Osteocyte (in vitro differentiated cells): ENCODE results near the gene TNF. TPM values are rescaled to one million over a fixed set of nuclear protein-coding genes. Genes with fewer than 3 reads are reported as not detected.

ENCODE experiments used
- DNase-seq: peaks from one replicate; pipeline ENCODE4 v3.0.0; 2021; ENCODE audit warnings: mixed read lengths; ENCODE audit not compliant: unreplicated experiment; ENCODE audit errors: extremely low spot score
- H3K27ac Mint-ChIP-seq: one replicate; pipeline ENCODE4 v1.8.0; 2021; ENCODE audit warnings: mild to moderate bottlenecking, mixed read lengths; ENCODE audit not compliant: unreplicated experiment
- H3K27me3 Mint-ChIP-seq: one replicate; pipeline ENCODE4 v1.8.0; 2021; ENCODE audit warnings: mixed read lengths; ENCODE audit not compliant: unreplicated experiment
- H3K36me3 Mint-ChIP-seq: one replicate; pipeline ENCODE4 v1.8.0; 2021; ENCODE audit warnings: mixed read lengths; ENCODE audit not compliant: unreplicated experiment
- H3K4me1 Mint-ChIP-seq: one replicate; pipeline ENCODE4 v1.8.0; 2021; ENCODE audit warnings: mixed read lengths; ENCODE audit not compliant: unreplicated experiment
- H3K4me3 Mint-ChIP-seq: one replicate; pipeline ENCODE4 v1.8.0; 2021; ENCODE audit warnings: mild to moderate bottlenecking, moderate library complexity, mixed read lengths; ENCODE audit not compliant: unreplicated experiment
- H3K9me3 Mint-ChIP-seq: one replicate; pipeline ENCODE4 v1.8.0; 2021; ENCODE audit warnings: mixed read lengths; ENCODE audit not compliant: unreplicated experiment
- total RNA-seq: library from RNA; stranded (reverse); gene quantifications from 2 replicates; pipeline ENCODE4 v1.2.1, GENCODE V29; 2021
- TF ChIP-seq, protein P1 (sequence below): fragments of 200-600 bp; sonication (generic); IDR thresholded peaks from 2 replicates; pipeline ENCODE4 v1.5.0; 2021; ENCODE audit warnings: antibody characterized with exemption, mild to moderate bottlenecking, moderate library complexity

The TNF gene
- total RNA-seq, 1 donor from 2014 or later: not detected

DNA sequence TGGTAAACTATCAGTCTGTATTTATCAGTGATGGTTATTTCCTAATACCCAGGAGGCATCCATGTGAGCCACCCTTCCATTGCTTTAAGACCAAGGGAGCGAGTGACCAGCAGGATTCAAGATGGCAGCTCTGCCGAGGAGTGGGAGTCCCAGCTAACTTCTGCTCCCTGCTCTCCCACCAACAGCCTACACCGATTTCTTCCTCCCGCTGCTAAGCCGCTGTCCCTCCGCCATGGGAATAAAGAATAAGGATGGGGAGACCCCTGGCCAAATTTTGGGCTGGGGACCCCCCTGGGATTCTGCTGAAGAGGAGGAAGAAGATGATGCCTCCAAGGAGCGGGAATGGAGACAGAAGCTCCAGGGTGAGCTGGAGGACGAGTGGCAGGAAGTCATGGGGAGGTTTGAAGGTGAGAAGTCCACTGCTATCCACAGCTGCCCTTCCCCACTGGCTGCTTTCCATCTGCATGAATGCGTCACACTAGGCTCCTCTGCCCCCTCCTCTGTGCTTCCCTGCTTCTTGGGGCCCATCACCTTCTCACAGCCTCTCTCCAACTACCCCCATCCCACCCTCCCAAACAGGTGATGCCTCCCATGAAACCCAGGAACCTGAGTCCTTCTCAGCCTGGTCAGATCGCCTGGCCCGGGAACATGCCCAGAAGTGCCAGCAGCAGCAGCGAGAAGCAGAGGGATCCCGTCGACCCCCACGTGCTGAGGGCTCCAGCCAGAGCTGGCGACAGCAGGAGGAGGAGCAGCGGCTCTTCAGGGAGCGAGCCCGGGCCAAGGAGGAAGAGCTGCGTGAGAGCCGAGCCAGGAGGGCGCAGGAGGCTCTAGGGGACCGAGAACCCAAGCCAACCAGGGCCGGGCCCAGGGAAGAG, 17.7 kb upstream of the TNF start:
- no peaks in the 10 kb centered on the region for H3K9me3 Mint-ChIP-seq
- no peak overlapping the region for H3K27ac Mint-ChIP-seq
- no peak overlapping the region for H3K4me3 Mint-ChIP-seq
- H3K36me3 Mint-ChIP-seq: peaks cover 38% of the 10 kb centered on the region
- DNase-seq: no peak
- H3K27me3 Mint-ChIP-seq: no peaks in the 10 kb centered on the region
- H3K4me1 Mint-ChIP-seq: peaks cover 23% of the 10 kb centered on the region
- TF ChIP-seq, protein P1, sequence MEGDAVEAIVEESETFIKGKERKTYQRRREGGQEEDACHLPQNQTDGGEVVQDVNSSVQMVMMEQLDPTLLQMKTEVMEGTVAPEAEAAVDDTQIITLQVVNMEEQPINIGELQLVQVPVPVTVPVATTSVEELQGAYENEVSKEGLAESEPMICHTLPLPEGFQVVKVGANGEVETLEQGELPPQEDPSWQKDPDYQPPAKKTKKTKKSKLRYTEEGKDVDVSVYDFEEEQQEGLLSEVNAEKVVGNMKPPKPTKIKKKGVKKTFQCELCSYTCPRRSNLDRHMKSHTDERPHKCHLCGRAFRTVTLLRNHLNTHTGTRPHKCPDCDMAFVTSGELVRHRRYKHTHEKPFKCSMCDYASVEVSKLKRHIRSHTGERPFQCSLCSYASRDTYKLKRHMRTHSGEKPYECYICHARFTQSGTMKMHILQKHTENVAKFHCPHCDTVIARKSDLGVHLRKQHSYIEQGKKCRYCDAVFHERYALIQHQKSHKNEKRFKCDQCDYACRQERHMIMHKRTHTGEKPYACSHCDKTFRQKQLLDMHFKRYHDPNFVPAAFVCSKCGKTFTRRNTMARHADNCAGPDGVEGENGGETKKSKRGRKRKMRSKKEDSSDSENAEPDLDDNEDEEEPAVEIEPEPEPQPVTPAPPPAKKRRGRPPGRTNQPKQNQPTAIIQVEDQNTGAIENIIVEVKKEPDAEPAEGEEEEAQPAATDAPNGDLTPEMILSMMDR: no peak

DNA sequence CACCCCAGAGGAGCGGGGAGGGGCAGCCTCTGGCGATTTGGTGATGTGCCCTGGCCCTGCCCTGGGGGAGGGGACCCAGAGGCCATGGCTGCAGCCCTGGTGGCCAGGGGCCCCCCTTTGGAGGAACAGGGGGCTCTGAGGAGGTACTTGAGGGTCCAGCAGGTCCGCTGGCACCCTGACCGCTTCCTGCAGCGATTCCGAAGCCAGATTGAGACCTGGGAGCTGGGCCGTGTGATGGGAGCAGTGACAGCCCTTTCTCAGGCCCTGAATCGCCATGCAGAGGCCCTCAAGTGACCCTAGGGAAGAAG, 17.1 kb upstream of the TNF start:
- no peak overlapping the region for H3K27ac Mint-ChIP-seq
- H3K4me1 Mint-ChIP-seq: peaks cover 25% of the 10 kb centered on the region
- no peaks in the 10 kb centered on the region for H3K27me3 Mint-ChIP-seq
- peaks cover 36% of the 10 kb centered on the region for H3K36me3 Mint-ChIP-seq
- no peak for DNase-seq
- H3K9me3 Mint-ChIP-seq: no peaks in the 10 kb centered on the region
- no peak overlapping the region for H3K4me3 Mint-ChIP-seq
- TF ChIP-seq, protein P1: no peak

DNA sequence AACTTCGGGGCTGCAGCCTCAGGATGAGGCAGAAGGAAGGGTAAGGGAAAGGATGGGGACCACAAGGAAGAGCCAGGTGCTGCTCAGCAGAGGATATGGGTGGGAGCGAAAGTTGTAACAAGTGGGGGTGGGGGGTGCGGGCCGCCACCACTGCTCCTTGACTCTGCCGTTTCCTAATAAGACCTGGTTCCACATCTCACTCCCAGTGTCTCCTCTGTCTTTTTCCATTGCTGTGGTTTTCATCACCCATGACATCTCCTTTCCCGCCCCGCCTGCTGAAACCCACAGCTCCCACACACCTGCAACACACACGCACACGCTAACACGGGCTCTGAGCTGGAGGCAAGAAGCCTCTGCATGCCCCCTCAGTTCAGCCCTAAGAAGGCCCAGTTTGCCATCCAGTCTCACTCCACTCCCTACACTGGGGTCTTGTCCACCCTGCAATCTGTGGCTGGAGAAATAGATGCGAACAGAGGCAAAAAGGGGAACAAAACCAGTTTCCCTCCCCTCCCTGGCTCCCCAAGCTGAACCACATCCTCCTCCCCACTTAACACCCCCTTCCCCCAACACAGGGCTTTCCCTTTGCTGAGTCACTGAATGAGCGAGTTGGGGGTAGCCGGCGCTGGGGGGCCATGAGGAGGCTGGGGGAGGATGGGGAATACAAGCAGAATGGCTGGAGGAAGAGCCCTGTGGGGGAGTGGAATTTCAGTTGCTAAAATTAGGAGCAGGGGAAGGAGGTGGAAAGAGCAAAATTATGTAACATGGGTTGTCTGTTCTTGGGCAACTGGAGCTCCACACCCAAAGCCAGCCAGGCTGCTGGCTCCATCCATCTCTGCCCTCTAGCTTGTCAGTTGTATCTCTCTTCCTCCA, 16.5 kb upstream of the TNF start:
- Mint-ChIP-seq H3K4me1 (peaks cover 25% of the 10 kb centered on the region), H3K36me3 (peaks cover 35% of the 10 kb centered on the region), H3K27me3 (no peaks in the 10 kb centered on the region), H3K9me3 (no peaks in the 10 kb centered on the region), H3K27ac (peak overlapping the region; percentile 72), H3K4me3 (no peak overlapping the region)
- DNase-seq: no peak
- TF ChIP-seq, protein P1: no peak

DNA sequence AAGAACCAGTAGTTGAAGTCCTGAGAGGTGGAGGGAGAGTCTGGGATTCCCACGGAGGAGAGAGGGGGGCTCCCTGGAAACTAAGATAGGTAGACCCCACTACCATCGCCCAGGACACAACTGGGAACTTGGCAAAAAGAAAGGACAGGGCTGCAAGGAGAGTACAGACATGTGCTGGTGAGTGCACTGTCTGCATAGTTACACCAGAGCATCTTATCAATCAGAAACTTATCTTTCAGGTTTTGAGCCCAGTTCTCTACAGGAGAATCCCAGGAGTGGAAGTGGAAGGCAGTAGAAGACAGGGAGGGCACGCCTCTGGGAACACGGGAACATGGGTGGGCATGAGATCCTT, 15.8 kb upstream of the TNF start:
- TF ChIP-seq, protein P1: no peak
- Mint-ChIP-seq H3K27me3 (no peaks in the 10 kb centered on the region), H3K27ac (peak overlapping the region; percentile 72), H3K4me3 (no peak overlapping the region), H3K4me1 (peaks cover 25% of the 10 kb centered on the region), H3K9me3 (no peaks in the 10 kb centered on the region), H3K36me3 (peaks cover 32% of the 10 kb centered on the region)
- DNase-seq: no peak
